Neutrophil (primary cell): ENCODE measurements around the gene TNRC6A.

Source experiments
- H3K27ac ChIP-seq: fragments of 200-600 bp; sonication (generic); 2 replicates; pipeline ENCODE4 v1.5.1; 2016; ENCODE audit warnings: mild to moderate bottlenecking, moderate library complexity
- H3K27me3 ChIP-seq: fragments of 200-600 bp; sonication (generic); 2 replicates; pipeline ENCODE4 v1.6.0; 2016; ENCODE audit warnings: mild to moderate bottlenecking
- H3K36me3 ChIP-seq: fragments of 200-600 bp; sonication (generic); 2 replicates; pipeline ENCODE4 v1.5.1; 2017
- H3K4me1 ChIP-seq, 2 experiments: fragments of 200-600 bp in 1 of 2; sonication (generic) in 1 of 2; 1 replicate in 1 of 2; 2 replicates in 1 of 2; pipeline versions ENCODE4 v1.5.1 to v1.6.1; 2013 to 2016; ENCODE audit warnings: low read depth in 1 of 2, low read length in 1 of 2, mild to moderate bottlenecking in 1 of 2, moderate library complexity in 1 of 2; ENCODE audit not compliant: control insufficient read depth in 1 of 2, insufficient read depth in 1 of 2
- H3K4me3 ChIP-seq, 2 experiments: fragments of 200-600 bp in 1 of 2; sonication (generic) in 1 of 2; 1 replicate in 1 of 2; 2 replicates in 1 of 2; pipeline ENCODE4 v1.5.1; 2013 to 2016; ENCODE audit warnings: low read depth in 1 of 2, low read length in 1 of 2, mild to moderate bottlenecking in 1 of 2, moderate library complexity in 1 of 2
- H3K9me3 ChIP-seq: fragments of 200-600 bp; sonication (generic); 2 replicates; pipeline ENCODE4 v1.5.1; 2016
- TF ChIP-seq, protein P1 (sequence below): fragments of 200-600 bp; sonication (generic); IDR thresholded peaks from 2 replicates; pipeline ENCODE4 v1.5.1; 2016; ENCODE audit warnings: antibody characterized with exemption

Gene TNRC6A

DNA sequence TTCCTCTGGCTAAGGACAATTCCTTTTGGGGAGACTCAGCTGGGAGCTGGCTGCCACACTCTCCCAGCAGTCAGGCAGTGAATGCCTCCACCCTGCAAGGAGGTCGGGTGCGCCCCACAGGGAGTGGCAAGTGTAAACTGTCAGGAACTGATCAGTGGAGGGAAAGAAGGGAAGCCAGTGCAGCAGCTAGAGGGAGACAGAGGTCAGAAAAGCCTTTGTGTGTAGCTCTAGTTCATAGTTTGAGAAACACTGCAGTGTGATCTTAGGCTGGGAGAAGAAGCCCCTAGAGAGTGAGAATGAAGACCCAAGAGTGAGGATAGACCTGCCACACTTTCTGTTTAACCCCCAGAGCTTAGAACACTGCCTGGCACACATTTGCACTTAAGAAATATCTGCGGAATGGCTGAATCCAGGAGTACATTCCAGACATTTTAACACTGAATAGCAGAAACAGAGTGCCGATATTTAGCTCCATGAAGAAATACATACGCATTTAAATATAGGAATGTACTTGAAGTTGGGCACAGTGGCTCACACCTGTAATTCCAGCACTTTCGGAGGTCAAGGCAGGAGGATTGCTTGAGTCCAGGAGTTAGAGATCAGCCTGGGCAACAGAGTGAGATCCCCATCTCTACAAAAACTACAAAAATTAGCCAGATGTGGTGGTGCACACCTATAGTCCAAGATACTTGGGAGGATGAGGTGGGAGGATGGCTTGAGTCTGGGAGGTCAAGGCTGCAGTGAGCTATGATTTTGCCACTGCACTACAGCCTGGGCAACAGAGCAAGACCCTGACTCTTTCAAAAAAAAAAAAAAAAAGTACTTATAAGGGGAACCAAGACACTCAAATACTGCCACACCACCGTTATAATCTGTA, 105.2 kb downstream of the TNRC6A start:
- TF ChIP-seq, protein P1, sequence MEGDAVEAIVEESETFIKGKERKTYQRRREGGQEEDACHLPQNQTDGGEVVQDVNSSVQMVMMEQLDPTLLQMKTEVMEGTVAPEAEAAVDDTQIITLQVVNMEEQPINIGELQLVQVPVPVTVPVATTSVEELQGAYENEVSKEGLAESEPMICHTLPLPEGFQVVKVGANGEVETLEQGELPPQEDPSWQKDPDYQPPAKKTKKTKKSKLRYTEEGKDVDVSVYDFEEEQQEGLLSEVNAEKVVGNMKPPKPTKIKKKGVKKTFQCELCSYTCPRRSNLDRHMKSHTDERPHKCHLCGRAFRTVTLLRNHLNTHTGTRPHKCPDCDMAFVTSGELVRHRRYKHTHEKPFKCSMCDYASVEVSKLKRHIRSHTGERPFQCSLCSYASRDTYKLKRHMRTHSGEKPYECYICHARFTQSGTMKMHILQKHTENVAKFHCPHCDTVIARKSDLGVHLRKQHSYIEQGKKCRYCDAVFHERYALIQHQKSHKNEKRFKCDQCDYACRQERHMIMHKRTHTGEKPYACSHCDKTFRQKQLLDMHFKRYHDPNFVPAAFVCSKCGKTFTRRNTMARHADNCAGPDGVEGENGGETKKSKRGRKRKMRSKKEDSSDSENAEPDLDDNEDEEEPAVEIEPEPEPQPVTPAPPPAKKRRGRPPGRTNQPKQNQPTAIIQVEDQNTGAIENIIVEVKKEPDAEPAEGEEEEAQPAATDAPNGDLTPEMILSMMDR, result no peak
- Histone ChIP-seq H3K4me1 (peaks cover 0 to 6% of the 10 kb centered on the region in 2 experiments), H3K36me3 (no peaks in the 10 kb centered on the region), H3K27me3 (peaks cover 3% of the 10 kb centered on the region), H3K9me3 (no peaks in the 10 kb centered on the region), H3K4me3 (no peak overlapping the region), H3K27ac (no peak overlapping the region)

DNA sequence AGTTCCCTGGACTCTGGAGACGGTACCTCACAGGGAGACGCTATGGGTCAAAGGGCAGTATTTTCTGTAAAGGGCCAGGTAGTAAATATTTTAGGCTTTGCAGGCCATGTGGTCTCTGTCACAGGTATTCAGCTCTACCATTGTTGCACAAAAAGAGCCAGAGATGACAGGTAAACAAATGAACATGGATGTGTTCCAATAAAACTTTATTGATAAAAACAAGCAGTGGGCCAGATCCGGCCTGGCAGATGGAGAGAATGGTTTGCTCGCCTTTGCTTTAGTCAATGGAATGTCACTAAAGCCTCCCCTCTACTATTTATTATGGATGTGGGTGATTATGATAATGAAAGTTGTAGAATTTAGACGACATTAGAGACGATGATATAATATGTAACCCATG, 107.4 kb downstream of the TNRC6A start:
- Histone ChIP-seq H3K27ac (no peak overlapping the region), H3K9me3 (no peaks in the 10 kb centered on the region), H3K4me1 (peaks cover 0 to 6% of the 10 kb centered on the region in 2 experiments), H3K36me3 (no peaks in the 10 kb centered on the region), H3K27me3 (peaks cover 3% of the 10 kb centered on the region), H3K4me3 (no peak overlapping the region)
- TF ChIP-seq, protein P1, result no peak

DNA sequence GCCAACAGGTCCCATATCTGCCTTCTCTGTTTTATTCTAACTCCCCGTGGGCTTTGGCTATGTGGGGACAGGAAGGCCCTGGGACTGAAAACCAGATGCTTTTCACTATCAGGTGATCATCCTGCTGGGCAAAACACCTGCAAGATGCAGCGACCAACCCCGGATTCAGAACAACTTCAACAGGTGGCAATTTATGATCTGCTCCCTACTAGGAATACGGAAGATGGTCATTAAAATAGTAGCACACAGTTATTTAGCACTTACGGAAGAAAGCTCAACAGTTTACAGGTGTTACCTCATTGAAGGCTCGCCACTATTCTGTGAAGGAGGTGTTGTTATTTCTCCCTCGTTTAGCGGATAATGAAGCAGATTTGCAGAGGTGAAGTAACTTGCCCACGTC, 108.5 kb downstream of the TNRC6A start:
- Histone ChIP-seq H3K27ac (no peak overlapping the region), H3K27me3 (peaks cover 3% of the 10 kb centered on the region)
- TF ChIP-seq, protein P1, result no peak

DNA sequence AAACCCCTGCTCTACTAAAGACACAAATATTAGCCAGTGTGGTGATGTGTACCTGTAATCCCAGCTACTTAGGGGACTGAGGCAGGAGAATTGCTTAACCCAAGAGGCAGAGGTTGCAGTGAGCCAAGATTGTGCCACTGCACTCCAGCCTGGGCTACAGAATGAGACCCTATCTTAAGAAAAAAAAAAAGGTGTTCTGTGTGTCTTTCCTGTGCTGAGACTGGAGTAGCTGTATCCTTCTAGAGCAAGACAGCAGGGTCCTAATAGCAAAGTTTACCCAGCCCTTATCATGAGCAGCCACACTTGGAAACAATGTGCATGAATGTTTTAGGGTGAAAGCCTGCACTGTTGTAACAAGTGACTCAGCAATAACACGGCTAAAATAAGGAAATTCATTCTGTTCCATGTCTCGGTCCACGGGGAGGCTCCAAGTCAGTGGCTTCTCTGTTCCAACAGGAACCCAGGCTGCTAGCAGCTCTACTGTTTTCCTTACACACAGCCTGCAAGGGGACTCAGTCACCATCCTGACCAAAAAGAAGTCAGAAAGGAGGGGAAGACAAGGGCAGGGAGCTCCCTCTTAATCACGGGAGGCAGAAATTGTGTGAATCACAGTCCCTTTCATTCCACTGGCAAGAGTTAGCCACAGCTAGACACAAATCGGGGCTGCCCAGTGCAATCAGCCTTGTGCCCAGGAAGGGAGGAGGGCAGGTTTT, 109.3 kb downstream of the TNRC6A start:
- H3K36me3 ChIP-seq, result no peaks in the 10 kb centered on the region
- H3K27ac ChIP-seq, result no peak overlapping the region
- no peaks in the 10 kb centered on the region for H3K9me3 ChIP-seq
- H3K4me3 ChIP-seq, result no peak overlapping the region
- TF ChIP-seq, protein P1, result no peak
- peaks cover 0 to 6% of the 10 kb centered on the region in 2 experiments for H3K4me1 ChIP-seq
- peaks cover 3% of the 10 kb centered on the region for H3K27me3 ChIP-seq

More for the DNA sequence above, 108.5 kb downstream of the TNRC6A start:
- no peaks in the 10 kb centered on the region for H3K9me3 ChIP-seq
- no peak overlapping the region for H3K4me3 ChIP-seq
- H3K4me1 ChIP-seq, result peaks cover 0 to 6% of the 10 kb centered on the region in 2 experiments
- no peaks in the 10 kb centered on the region for H3K36me3 ChIP-seq

DNA sequence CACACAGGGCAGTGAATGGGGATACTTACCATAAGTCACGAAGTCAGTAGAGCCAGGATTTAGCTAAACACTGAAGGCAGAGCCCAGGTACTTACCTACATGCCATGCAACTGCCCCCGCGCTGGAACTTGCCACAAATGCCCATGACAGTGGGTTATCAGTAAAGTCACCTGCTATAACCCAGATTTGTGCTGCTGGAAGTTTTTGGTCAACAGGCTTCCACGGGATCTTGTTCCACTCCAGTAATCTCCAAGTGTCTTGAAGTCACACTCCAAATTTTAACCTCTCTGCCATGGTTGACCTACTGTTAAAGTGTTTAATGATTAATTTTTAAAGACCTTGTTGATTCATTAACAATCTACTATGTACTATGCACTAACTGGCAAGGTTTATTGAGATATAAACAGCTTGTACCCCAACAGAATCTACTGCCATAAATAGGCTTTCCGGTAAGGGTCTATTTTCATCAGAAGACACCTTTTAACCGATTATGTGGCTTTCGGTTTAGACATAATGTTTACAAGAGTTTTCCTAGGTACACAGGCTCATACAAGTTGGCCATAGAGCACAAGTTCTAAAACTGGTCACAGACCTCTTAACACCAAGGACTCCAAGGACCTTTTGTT, 110.0 kb downstream of the TNRC6A start:
- Histone ChIP-seq H3K27ac (no peak overlapping the region), H3K9me3 (no peaks in the 10 kb centered on the region), H3K36me3 (no peaks in the 10 kb centered on the region), H3K27me3 (peaks cover 3% of the 10 kb centered on the region), H3K4me3 (no peak overlapping the region), H3K4me1 (peaks cover 0 to 6% of the 10 kb centered on the region in 2 experiments)
- TF ChIP-seq, protein P1, result no peak
